ENCODE results near the gene DVL2. TPM values are rescaled to one million over a fixed set of nuclear protein-coding genes. Genes with fewer than 3 reads are reported as not detected.

Gene DVL2
- total and polyA plus RNA-seq, 2 donors (not counting 1 experiment from before 2014, with no cell fraction given): 8.1 to 91.8 TPM

- H3K4me1 ChIP-seq (ENCODE audit: control insufficient read depth, extremely low read depth, insufficient read depth, low read length): peaks cover 7% of the 10 kb centered on the region
- peak within 1 kb of the TSS; percentile 82 for H2AFZ ChIP-seq (ENCODE audit: low read length)
- H4K20me1 ChIP-seq (ENCODE audit: control insufficient read depth, extremely low read depth, insufficient read depth, low read length): no peaks in the 10 kb centered on the region
- H3K27me3 ChIP-seq (ENCODE audit: control insufficient read depth, insufficient read depth, low read length): no peaks in the 10 kb centered on the region
- peaks cover 4% of the 10 kb centered on the region for H3K36me3 ChIP-seq (ENCODE audit: control insufficient read depth, insufficient read depth, low read length)
- H3K79me2 ChIP-seq (ENCODE audit: control insufficient read depth, insufficient read depth, low read length): peaks cover 56% of the 10 kb centered on the region
- TF ChIP-seq EZH2 (IDR thresholded peaks at IDR 0.05; ENCODE audit: low read length, missing control alignments): no peak
- TF ChIP-seq, protein P1, sequence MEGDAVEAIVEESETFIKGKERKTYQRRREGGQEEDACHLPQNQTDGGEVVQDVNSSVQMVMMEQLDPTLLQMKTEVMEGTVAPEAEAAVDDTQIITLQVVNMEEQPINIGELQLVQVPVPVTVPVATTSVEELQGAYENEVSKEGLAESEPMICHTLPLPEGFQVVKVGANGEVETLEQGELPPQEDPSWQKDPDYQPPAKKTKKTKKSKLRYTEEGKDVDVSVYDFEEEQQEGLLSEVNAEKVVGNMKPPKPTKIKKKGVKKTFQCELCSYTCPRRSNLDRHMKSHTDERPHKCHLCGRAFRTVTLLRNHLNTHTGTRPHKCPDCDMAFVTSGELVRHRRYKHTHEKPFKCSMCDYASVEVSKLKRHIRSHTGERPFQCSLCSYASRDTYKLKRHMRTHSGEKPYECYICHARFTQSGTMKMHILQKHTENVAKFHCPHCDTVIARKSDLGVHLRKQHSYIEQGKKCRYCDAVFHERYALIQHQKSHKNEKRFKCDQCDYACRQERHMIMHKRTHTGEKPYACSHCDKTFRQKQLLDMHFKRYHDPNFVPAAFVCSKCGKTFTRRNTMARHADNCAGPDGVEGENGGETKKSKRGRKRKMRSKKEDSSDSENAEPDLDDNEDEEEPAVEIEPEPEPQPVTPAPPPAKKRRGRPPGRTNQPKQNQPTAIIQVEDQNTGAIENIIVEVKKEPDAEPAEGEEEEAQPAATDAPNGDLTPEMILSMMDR (conservative IDR thresholded peaks at IDR 0.05 in 1 of 2, IDR thresholded peaks at IDR 0.05 in 1 of 2; ENCODE audit: low read depth in 1 of 2, low read length in 2 of 2): no peak
- H3K4me3 ChIP-seq (replicated peaks in 1 of 4; ENCODE audit: control extremely low read depth in 1 of 4, insufficient read depth in 1 of 4, low read depth in 3 of 4, low read length in 4 of 4): peak within 1 kb of the TSS; percentile 72 to 96 (median 90)
- peak within 1 kb of the TSS; percentile 96 for H3K9ac ChIP-seq (ENCODE audit: insufficient read depth, low read length)
- no peaks in the 10 kb centered on the region for H3K9me3 ChIP-seq (ENCODE audit: control insufficient read depth, insufficient read depth, low read depth, low read length)
- H3K4me2 ChIP-seq (ENCODE audit: extremely low read depth, insufficient read depth, low read length): peak within 1 kb of the TSS; percentile 90
- H3K27ac ChIP-seq (ENCODE audit: insufficient read depth, low read length): peak within 1 kb of the TSS; percentile 99
- peak; percentile 99 to 100 for DNase-seq (ENCODE audit: low read depth in 2 of 2)
Observed at GRCh38 chr17:7251661-7252175, 17.4 kb upstream of the DVL2 start, which contains the start of gene CTDNEP1. Gene CTDNEP1 (minus strand): TSS chr17:7251734. CDS start chr17:7251296, 438 bp downstream.

- peak overlapping the region; percentile 85 for H3K4me2 ChIP-seq (ENCODE audit: extremely low read depth, insufficient read depth, low read length)
- no peak for DNase-seq (ENCODE audit: low read depth in 2 of 2)
- H4K20me1 ChIP-seq (ENCODE audit: control insufficient read depth, extremely low read depth, insufficient read depth, low read length): no peaks in the 10 kb centered on the region
- no peak overlapping the region for H2AFZ ChIP-seq (ENCODE audit: low read length)
- H3K4me1 ChIP-seq (ENCODE audit: control insufficient read depth, extremely low read depth, insufficient read depth, low read length): peaks cover 7% of the 10 kb centered on the region
- H3K36me3 ChIP-seq (ENCODE audit: control insufficient read depth, insufficient read depth, low read length): peaks cover 3% of the 10 kb centered on the region
- H3K4me3 ChIP-seq (replicated peaks in 1 of 4; ENCODE audit: control extremely low read depth in 1 of 4, insufficient read depth in 1 of 4, low read depth in 3 of 4, low read length in 4 of 4): peak overlapping the region; percentile 67 to 93 (median 89)
- no peaks in the 10 kb centered on the region for H3K27me3 ChIP-seq (ENCODE audit: control insufficient read depth, insufficient read depth, low read length)
- H3K9me3 ChIP-seq (ENCODE audit: control insufficient read depth, insufficient read depth, low read depth, low read length): no peaks in the 10 kb centered on the region
- TF ChIP-seq, protein P1 (conservative IDR thresholded peaks at IDR 0.05 in 1 of 2, IDR thresholded peaks at IDR 0.05 in 1 of 2; ENCODE audit: low read depth in 1 of 2, low read length in 2 of 2): no peak
- TF ChIP-seq EZH2 (IDR thresholded peaks at IDR 0.05; ENCODE audit: low read length, missing control alignments): no peak
- H3K9ac ChIP-seq (ENCODE audit: insufficient read depth, low read length): peak overlapping the region; percentile 81
- peak overlapping the region; percentile 79 for H3K27ac ChIP-seq (ENCODE audit: insufficient read depth, low read length)
- H3K79me2 ChIP-seq (ENCODE audit: control insufficient read depth, insufficient read depth, low read length): peaks cover 60% of the 10 kb centered on the region
Observed at GRCh38 chr17:7250695-7251627, 16.6 kb upstream of the DVL2 start.

DNA sequence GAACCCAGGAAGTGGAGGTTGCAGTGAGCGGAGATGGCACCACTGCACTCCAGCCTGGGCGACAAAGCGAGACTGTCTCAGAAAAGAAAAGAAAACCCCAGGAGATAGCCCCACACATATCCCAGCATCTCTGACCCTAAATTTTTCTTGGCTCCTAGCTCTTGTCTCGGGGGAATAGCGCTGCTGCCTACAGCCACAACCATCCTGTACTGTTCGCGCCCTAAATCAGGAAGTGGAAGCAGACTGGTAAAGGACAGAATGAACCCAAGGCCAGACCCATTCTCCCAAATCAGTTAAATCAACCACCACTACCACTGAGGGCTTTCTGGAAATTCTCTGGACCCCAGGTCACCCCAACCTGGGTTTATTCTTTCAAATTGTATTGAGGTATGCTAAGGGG lies 15.5 kb upstream of the DVL2 start:
- peaks cover 60% of the 10 kb centered on the region for H3K79me2 ChIP-seq (ENCODE audit: control insufficient read depth, insufficient read depth, low read length)
- H3K4me3 ChIP-seq (replicated peaks in 1 of 4; ENCODE audit: control extremely low read depth in 1 of 4, insufficient read depth in 1 of 4, low read depth in 3 of 4, low read length in 4 of 4): peak overlapping the region; percentile 67 to 93 (median 89)
- peak overlapping the region; percentile 85 for H3K4me2 ChIP-seq (ENCODE audit: extremely low read depth, insufficient read depth, low read length)
- H3K4me1 ChIP-seq (ENCODE audit: control insufficient read depth, extremely low read depth, insufficient read depth, low read length): peaks cover 7% of the 10 kb centered on the region
- TF ChIP-seq, protein P1 (conservative IDR thresholded peaks at IDR 0.05 in 1 of 2, IDR thresholded peaks at IDR 0.05 in 1 of 2; ENCODE audit: low read depth in 1 of 2, low read length in 2 of 2): no peak
- TF ChIP-seq EZH2 (IDR thresholded peaks at IDR 0.05; ENCODE audit: low read length, missing control alignments): no peak
- DNase-seq (ENCODE audit: low read depth in 2 of 2): no peak
- no peaks in the 10 kb centered on the region for H3K27me3 ChIP-seq (ENCODE audit: control insufficient read depth, insufficient read depth, low read length)
- peaks cover 6% of the 10 kb centered on the region for H3K36me3 ChIP-seq (ENCODE audit: control insufficient read depth, insufficient read depth, low read length)
- H3K9me3 ChIP-seq (ENCODE audit: control insufficient read depth, insufficient read depth, low read depth, low read length): no peaks in the 10 kb centered on the region
- H3K9ac ChIP-seq (ENCODE audit: insufficient read depth, low read length): no peak overlapping the region
- peak overlapping the region; percentile 79 for H3K27ac ChIP-seq (ENCODE audit: insufficient read depth, low read length)
- no peak overlapping the region for H2AFZ ChIP-seq (ENCODE audit: low read length)
- H4K20me1 ChIP-seq (ENCODE audit: control insufficient read depth, extremely low read depth, insufficient read depth, low read length): no peaks in the 10 kb centered on the region
